ENCODE results near the gene BEND5. TPM values are rescaled to one million over a fixed set of nuclear protein-coding genes. Genes with fewer than 3 reads are reported as not detected.

BEND5 gene
- total RNA-seq, 1 donor = 0.72 TPM

GRCh38 chr1:48720929-48721328, 55.8 kb downstream of the BEND5 start:
- no peaks in the 10 kb centered on the region for H3K36me3 ChIP-seq (ENCODE audit: insufficient read depth, low read length)
- no peak overlapping the region for H2AFZ ChIP-seq (ENCODE audit: low read length)
- no peaks in the 10 kb centered on the region for H3K27me3 ChIP-seq (ENCODE audit: insufficient read depth, low read length)
- H3K4me3 ChIP-seq (ENCODE audit: insufficient read depth, low read length) = no peak overlapping the region
- no peaks in the 10 kb centered on the region for H3K79me2 ChIP-seq (ENCODE audit: insufficient read depth, low read length)
- no peaks in the 10 kb centered on the region for H3K9me3 ChIP-seq (ENCODE audit: low read depth, low read length)
- H3K4me2 ChIP-seq (ENCODE audit: insufficient read depth, low read length) = no peak overlapping the region
- H4K20me1 ChIP-seq (ENCODE audit: insufficient read depth, low read length) = no peaks in the 10 kb centered on the region
- no peak for DNase-seq (ENCODE audit: insufficient read length, low spot score, missing footprints)
- no peaks in the 10 kb centered on the region for H3K4me1 ChIP-seq (ENCODE audit: insufficient read depth, low read length)
- TF ChIP-seq, protein P1, sequence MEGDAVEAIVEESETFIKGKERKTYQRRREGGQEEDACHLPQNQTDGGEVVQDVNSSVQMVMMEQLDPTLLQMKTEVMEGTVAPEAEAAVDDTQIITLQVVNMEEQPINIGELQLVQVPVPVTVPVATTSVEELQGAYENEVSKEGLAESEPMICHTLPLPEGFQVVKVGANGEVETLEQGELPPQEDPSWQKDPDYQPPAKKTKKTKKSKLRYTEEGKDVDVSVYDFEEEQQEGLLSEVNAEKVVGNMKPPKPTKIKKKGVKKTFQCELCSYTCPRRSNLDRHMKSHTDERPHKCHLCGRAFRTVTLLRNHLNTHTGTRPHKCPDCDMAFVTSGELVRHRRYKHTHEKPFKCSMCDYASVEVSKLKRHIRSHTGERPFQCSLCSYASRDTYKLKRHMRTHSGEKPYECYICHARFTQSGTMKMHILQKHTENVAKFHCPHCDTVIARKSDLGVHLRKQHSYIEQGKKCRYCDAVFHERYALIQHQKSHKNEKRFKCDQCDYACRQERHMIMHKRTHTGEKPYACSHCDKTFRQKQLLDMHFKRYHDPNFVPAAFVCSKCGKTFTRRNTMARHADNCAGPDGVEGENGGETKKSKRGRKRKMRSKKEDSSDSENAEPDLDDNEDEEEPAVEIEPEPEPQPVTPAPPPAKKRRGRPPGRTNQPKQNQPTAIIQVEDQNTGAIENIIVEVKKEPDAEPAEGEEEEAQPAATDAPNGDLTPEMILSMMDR (IDR thresholded peaks at IDR 0.05; ENCODE audit: extremely low read depth, low read depth, low read length) = no peak
- no peak overlapping the region for H3K27ac ChIP-seq (ENCODE audit: low read depth, low read length)

- Histone ChIP-seq H3K27ac (ENCODE audit: low read depth, low read length) (no peak overlapping the region), H3K4me1 (ENCODE audit: insufficient read depth, low read length) (no peaks in the 10 kb centered on the region), H3K9me3 (ENCODE audit: low read depth, low read length) (no peaks in the 10 kb centered on the region), H3K4me2 (ENCODE audit: insufficient read depth, low read length) (no peak overlapping the region), H2AFZ (ENCODE audit: low read length) (no peak overlapping the region), H4K20me1 (ENCODE audit: insufficient read depth, low read length) (no peaks in the 10 kb centered on the region), H3K36me3 (ENCODE audit: insufficient read depth, low read length) (no peaks in the 10 kb centered on the region), H3K4me3 (ENCODE audit: insufficient read depth, low read length) (no peak overlapping the region), H3K79me2 (ENCODE audit: insufficient read depth, low read length) (no peaks in the 10 kb centered on the region), H3K27me3 (ENCODE audit: insufficient read depth, low read length) (no peaks in the 10 kb centered on the region)
- TF ChIP-seq, protein P1 (IDR thresholded peaks at IDR 0.05; ENCODE audit: extremely low read depth, low read depth, low read length) = no peak
- DNase-seq (ENCODE audit: insufficient read length, low spot score, missing footprints) = no peak
Measured at GRCh38 chr1:48718705-48719104, 58.0 kb downstream of the BEND5 start.

GRCh38 chr1:48718116-48718630, 58.5 kb downstream of the BEND5 start:
- H3K27ac ChIP-seq (ENCODE audit: low read depth, low read length) = no peak overlapping the region
- TF ChIP-seq, protein P1 (IDR thresholded peaks at IDR 0.05; ENCODE audit: extremely low read depth, low read depth, low read length) = no peak
- H4K20me1 ChIP-seq (ENCODE audit: insufficient read depth, low read length) = no peaks in the 10 kb centered on the region

DNA sequence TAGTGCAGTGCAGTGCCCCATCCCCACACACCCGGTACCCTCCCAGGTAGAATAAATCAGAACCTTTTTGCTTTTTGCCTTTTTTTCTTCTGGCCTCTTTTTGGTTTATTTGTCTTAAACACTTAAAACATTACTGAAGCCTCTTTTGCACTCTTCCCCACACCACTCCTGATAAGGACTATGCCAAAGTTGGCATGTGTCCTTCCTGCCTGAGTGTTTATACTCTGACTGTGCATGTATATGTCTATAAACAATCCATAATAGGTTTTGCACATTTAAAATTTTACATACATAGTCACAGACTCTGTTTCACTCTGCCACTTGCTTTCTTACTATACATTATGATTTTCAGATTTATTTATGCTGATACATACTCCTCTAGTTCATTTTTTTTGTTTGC, 59.6 kb downstream of the BEND5 start:
- Histone ChIP-seq H4K20me1 (ENCODE audit: insufficient read depth, low read length) (no peaks in the 10 kb centered on the region), H3K79me2 (ENCODE audit: insufficient read depth, low read length) (no peaks in the 10 kb centered on the region), H3K4me2 (ENCODE audit: insufficient read depth, low read length) (no peak overlapping the region), H3K27ac (ENCODE audit: low read depth, low read length) (no peak overlapping the region), H3K36me3 (ENCODE audit: insufficient read depth, low read length) (no peaks in the 10 kb centered on the region), H3K9me3 (ENCODE audit: low read depth, low read length) (no peaks in the 10 kb centered on the region), H3K4me3 (ENCODE audit: insufficient read depth, low read length) (no peak overlapping the region), H2AFZ (ENCODE audit: low read length) (no peak overlapping the region), H3K4me1 (ENCODE audit: insufficient read depth, low read length) (no peaks in the 10 kb centered on the region), H3K27me3 (ENCODE audit: insufficient read depth, low read length) (no peaks in the 10 kb centered on the region)
- DNase-seq (ENCODE audit: insufficient read length, low spot score, missing footprints) = no peak
- TF ChIP-seq, protein P1 (IDR thresholded peaks at IDR 0.05; ENCODE audit: extremely low read depth, low read depth, low read length) = no peak

More at GRCh38 chr1:48718116-48718630, 58.5 kb downstream of the BEND5 start:
- H2AFZ ChIP-seq (ENCODE audit: low read length) = no peak overlapping the region
- no peaks in the 10 kb centered on the region for H3K9me3 ChIP-seq (ENCODE audit: low read depth, low read length)
- no peak for DNase-seq (ENCODE audit: insufficient read length, low spot score, missing footprints)
- no peaks in the 10 kb centered on the region for H3K4me1 ChIP-seq (ENCODE audit: insufficient read depth, low read length)
- no peak overlapping the region for H3K4me2 ChIP-seq (ENCODE audit: insufficient read depth, low read length)
- no peaks in the 10 kb centered on the region for H3K27me3 ChIP-seq (ENCODE audit: insufficient read depth, low read length)
- no peaks in the 10 kb centered on the region for H3K79me2 ChIP-seq (ENCODE audit: insufficient read depth, low read length)
- H3K36me3 ChIP-seq (ENCODE audit: insufficient read depth, low read length) = no peaks in the 10 kb centered on the region
- no peak overlapping the region for H3K4me3 ChIP-seq (ENCODE audit: insufficient read depth, low read length)

All from osteoblast (primary cell).